A549 (cell line): ENCODE results near the gene BICC1. TPM values are rescaled to one million over a fixed set of nuclear protein-coding genes. Genes with fewer than 3 reads are reported as not detected.
A peak's percentile ranks its signal among the peaks of the same experiment; 100 is the strongest.

ENCODE experiments used
- ATAC-seq, 2 experiments: fragments of 200-7000 bp in 1 of 2; fragments of >200 bp in 1 of 2; cut with Nextera tagmentation in 1 of 2; cut with Tn5 transposase in 1 of 2; 3 replicates each; pipeline versions ENCODE4 v1.8.0 to v1.9.1; 2018 to 2020; ENCODE audit warnings: mild to moderate bottlenecking in 1 of 2, moderate library complexity in 1 of 2
- CTCF ChIA-PET: fragments of 300-600 bp; sonication (Branson Sonifier 250); formaldehyde crosslinking; extraction: SDS; loops from one replicate; lab custom pipeline; 2021; ENCODE audit warnings: antibody characterized with exemption, inconsistent platforms; lab: Yijun Ruan, JAX
- POLR2A ChIA-PET: fragments of 350-600 bp; formaldehyde crosslinking; extraction: SDS; loops from one replicate; lab custom pipeline; 2021; ENCODE audit warnings: antibody characterized with exemption, inconsistent platforms; lab: Yijun Ruan, JAX
- DNase-seq, 2 experiments: peaks; one replicate each; pipeline versions ENCODE4 v3.0.0 to v3.0.0-alpha.2; 2011 to 2016; ENCODE audit warnings: low read depth in 1 of 2, low spot score in 1 of 2
- FAIRE-seq: peaks from 2 replicates; lab custom pipeline; 2011; peaks lifted over from hg19 to GRCh38; lab: Jason Lieb, UNC
- H3K27ac ChIP-seq, 2 experiments: fragments of >200 bp; sonication (Bioruptor Twin); formaldehyde crosslinking; 3 replicates each; pipeline ENCODE4 v1.5.1; 2016 to 2017
- H3K4me1 ChIP-seq: fragments of >200 bp; sonication (Bioruptor Twin); formaldehyde crosslinking; 3 replicates; pipeline ENCODE4 v1.6.1; 2016
- H3K4me2 ChIP-seq: fragments of >200 bp; sonication (Bioruptor Twin); formaldehyde crosslinking; 3 replicates; pipeline ENCODE4 v1.6.1; 2016
- H3K4me3 ChIP-seq: fragments of >200 bp; sonication (Bioruptor Twin); formaldehyde crosslinking; 3 replicates; pipeline ENCODE4 v1.5.1; 2016
- H3K9me3 ChIP-seq: fragments of >200 bp; sonication (Bioruptor Twin); formaldehyde crosslinking; 3 replicates; pipeline ENCODE4 v1.6.1; 2016
- CEBPB ChIP-seq, 2 experiments: fragments of >200 bp in 1 of 2; sonication (Bioruptor Twin) in 1 of 2; formaldehyde crosslinking in 1 of 2; IDR thresholded peaks; 2 replicates each; pipeline ENCODE4 v1.6.1; 2012 to 2016
- CHD2 ChIP-seq: fragments of 150-350 bp; IDR thresholded peaks from 2 replicates; pipeline ENCODE4 v1.6.1; 2014; ENCODE audit warnings: low read length; ENCODE audit not compliant: partially characterized antibody
- EHMT2 ChIP-seq: fragments of 200-600 bp; sonication (generic); IDR thresholded peaks from 2 replicates; pipeline ENCODE4 v1.6.1; 2016; ENCODE audit warnings: antibody characterized with exemption, low read depth, mild to moderate bottlenecking, moderate library complexity
- FOXS1 ChIP-seq: fragments of 250-450 bp; sonication (Bioruptor Pico); IDR thresholded peaks from 2 replicates; pipeline ENCODE4 v1.5.0; 2020; ENCODE audit warnings: mild to moderate bottlenecking, moderate library complexity
- HOXA7 ChIP-seq: fragments of 250-450 bp; sonication (Bioruptor Pico); IDR thresholded peaks from 2 replicates; pipeline ENCODE4 v1.5.0; 2020; ENCODE audit warnings: mild to moderate bottlenecking, moderate library complexity
- HOXB13 ChIP-seq: fragments of 250-450 bp; sonication (Bioruptor Pico); IDR thresholded peaks from 2 replicates; pipeline ENCODE4 v1.5.0; 2020; ENCODE audit warnings: low read depth, mild to moderate bottlenecking, moderate library complexity
- JUN ChIP-seq, 2 experiments: fragments of >200 bp; sonication (Bioruptor Twin); formaldehyde crosslinking; IDR thresholded peaks; 2 replicates in 1 of 2; 3 replicates in 1 of 2; pipeline ENCODE4 v1.6.1; 2016 to 2017
- JUNB ChIP-seq: fragments of >200 bp; sonication (Bioruptor Twin); formaldehyde crosslinking; IDR thresholded peaks from 2 replicates; pipeline ENCODE4 v1.6.1; 2016
- MAZ ChIP-seq: fragments of 150-350 bp; IDR thresholded peaks from 2 replicates; pipeline ENCODE4 v1.6.1; 2014; ENCODE audit warnings: antibody characterized with exemption, low read depth, low read length, borderline replicate concordance
- MYC ChIP-seq: IDR thresholded peaks from 2 replicates; pipeline ENCODE4 v1.6.1; 2012; ENCODE audit warnings: mild to moderate bottlenecking, inconsistent platforms, low read length, improper control_type of control experiment, borderline replicate concordance
- NFE2L2 ChIP-seq: fragments of 150-350 bp; conservative IDR thresholded peaks from 2 replicates; pipeline ENCODE4 v1.6.1; 2014; ENCODE audit warnings: low read length
- NPAS2 ChIP-seq: fragments of 250-450 bp; sonication (Bioruptor Pico); IDR thresholded peaks from 2 replicates; pipeline ENCODE4 v1.8.0; 2022; ENCODE audit warnings: mild to moderate bottlenecking, moderate library complexity, borderline replicate concordance
- NR3C1 ChIP-seq: fragments of >200 bp; sonication (Bioruptor Twin); formaldehyde crosslinking; IDR thresholded peaks from 3 replicates; pipeline ENCODE4 v1.6.1; 2017
- PHF8 ChIP-seq: fragments of 200-600 bp; sonication (generic); IDR thresholded peaks from 2 replicates; pipeline ENCODE4 v1.6.1; 2016; ENCODE audit warnings: low read depth, mild to moderate bottlenecking, antibody characterized with exemption, moderate library complexity, borderline replicate concordance
- RAD21 ChIP-seq, 2 experiments: fragments of >200 bp in 1 of 2; sonication (Bioruptor Twin) in 1 of 2; formaldehyde crosslinking in 1 of 2; IDR thresholded peaks in 1 of 2; conservative IDR thresholded peaks in 1 of 2; 2 replicates in 1 of 2; 3 replicates in 1 of 2; pipeline ENCODE4 v1.6.1; 2012 to 2018; ENCODE audit warnings: inconsistent platforms in 1 of 2
- RARB ChIP-seq: fragments of 250-450 bp; sonication (Bioruptor Pico); IDR thresholded peaks from 2 replicates; pipeline ENCODE4 v1.8.0; 2021; ENCODE audit warnings: mild to moderate bottlenecking, moderate library complexity
- RNF2 ChIP-seq: fragments of 200-600 bp; sonication (generic); IDR thresholded peaks from 2 replicates; pipeline ENCODE4 v1.6.1; 2016; ENCODE audit warnings: low read depth, mild to moderate bottlenecking, antibody characterized with exemption, moderate library complexity, borderline replicate concordance
- TFCP2L1 ChIP-seq: fragments of 250-450 bp; sonication (Bioruptor Pico); IDR thresholded peaks from 2 replicates; pipeline ENCODE4 v1.5.0; 2021; ENCODE audit warnings: mild to moderate bottlenecking
- ZFP36 ChIP-seq: fragments of 450-650 bp; IDR thresholded peaks from 2 replicates; pipeline ENCODE4 v1.6.1; 2014; ENCODE audit warnings: borderline replicate concordance; ENCODE audit not compliant: partially characterized antibody
- ZNF302 ChIP-seq: fragments of 250-450 bp; sonication (Bioruptor Pico); IDR thresholded peaks from 2 replicates; pipeline ENCODE4 v1.9.0; 2021; ENCODE audit warnings: inconsistent platforms, mild to moderate bottlenecking, moderate library complexity
- WGBS: methylation state at CpG from one replicate; pipeline ENCODE4 v1.1.6; 2017; ENCODE audit errors: missing lambda C conversion rate; 5-methylcytosine and 5-hydroxymethylcytosine counted together
- polyA plus RNA-seq, 4 experiments: library from polyadenylated mRNA; depleted of rRNA in 3 of 4; stranded (reverse); fragments of >200 nt; fragmentation: RNase III in 1 of 4; extraction: RNeasy Plus Mini Kit Qiagen cat#74134 plus additional on column Dnase treatment in 1 of 4; gene quantifications; 2 replicates in 3 of 4; 3 replicates in 1 of 4; pipeline ENCODE4 v1.2.3, GENCODE V29; 2011 to 2017
- TF ChIP-seq, protein P1 (sequence below): IDR thresholded peaks from 2 replicates; pipeline ENCODE4 v1.6.1; 2012
- TF ChIP-seq, protein P2 (sequence below): fragments of 150-350 bp; IDR thresholded peaks from 2 replicates; pipeline ENCODE4 v1.6.1; 2014; ENCODE audit warnings: low read depth, mild to moderate bottlenecking, low read length

Gene BICC1
- polyA plus RNA-seq, 2 of the 4 experiments (the other 2 are of a cell fraction), result 36.9 to 56.8 TPM

- Histone ChIP-seq H3K4me1 (peaks cover 89% of the 10 kb centered on the region), H3K4me2 (no peak overlapping the region), H3K27ac (peak overlapping the region in 1 of 2 experiments; percentile 12; a peak in 1 of 6 replicates), H3K9me3 (peaks cover 7% of the 10 kb centered on the region; the same call in 1 of the 3 replicates), H3K4me3 (no peak overlapping the region)
- ChIA-PET CTCF (interaction anchor here (1.2 kb wide), 1 partner anchor 29 kb away, joined by 3 read pairs; no protein-coding TSS in a partner anchor), POLR2A (no interaction called here)
- ATAC-seq (no peak), DNase-seq (no peak), FAIRE-seq (no peak)
- 91% methylated on average over 8 of the region's 8 CpGs for WGBS
- no peak for TF ChIP-seq PHF8
- no peak for TF ChIP-seq ZFP36
- TF ChIP-seq RARB (CRISPR knock-in tag), result no peak
- TF ChIP-seq, protein P1, sequence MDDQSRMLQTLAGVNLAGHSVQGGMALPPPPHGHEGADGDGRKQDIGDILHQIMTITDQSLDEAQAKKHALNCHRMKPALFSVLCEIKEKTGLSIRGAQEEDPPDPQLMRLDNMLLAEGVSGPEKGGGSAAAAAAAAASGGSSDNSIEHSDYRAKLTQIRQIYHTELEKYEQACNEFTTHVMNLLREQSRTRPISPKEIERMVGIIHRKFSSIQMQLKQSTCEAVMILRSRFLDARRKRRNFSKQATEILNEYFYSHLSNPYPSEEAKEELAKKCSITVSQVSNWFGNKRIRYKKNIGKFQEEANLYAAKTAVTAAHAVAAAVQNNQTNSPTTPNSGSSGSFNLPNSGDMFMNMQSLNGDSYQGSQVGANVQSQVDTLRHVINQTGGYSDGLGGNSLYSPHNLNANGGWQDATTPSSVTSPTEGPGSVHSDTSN, result no peak
- TF ChIP-seq NR3C1, result no peak
- no peak for TF ChIP-seq EHMT2
- TF ChIP-seq CHD2, result no peak
- no peak for TF ChIP-seq FOXS1 (CRISPR knock-in tag)
- TF ChIP-seq, protein P2, sequence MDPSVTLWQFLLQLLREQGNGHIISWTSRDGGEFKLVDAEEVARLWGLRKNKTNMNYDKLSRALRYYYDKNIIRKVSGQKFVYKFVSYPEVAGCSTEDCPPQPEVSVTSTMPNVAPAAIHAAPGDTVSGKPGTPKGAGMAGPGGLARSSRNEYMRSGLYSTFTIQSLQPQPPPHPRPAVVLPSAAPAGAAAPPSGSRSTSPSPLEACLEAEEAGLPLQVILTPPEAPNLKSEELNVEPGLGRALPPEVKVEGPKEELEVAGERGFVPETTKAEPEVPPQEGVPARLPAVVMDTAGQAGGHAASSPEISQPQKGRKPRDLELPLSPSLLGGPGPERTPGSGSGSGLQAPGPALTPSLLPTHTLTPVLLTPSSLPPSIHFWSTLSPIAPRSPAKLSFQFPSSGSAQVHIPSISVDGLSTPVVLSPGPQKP, result no peak
- no peak for TF ChIP-seq MAZ
- no peak for TF ChIP-seq ZNF302 (CRISPR knock-in tag)
- TF ChIP-seq HOXB13 (CRISPR knock-in tag), result no peak
- TF ChIP-seq TFCP2L1 (CRISPR knock-in tag), result no peak
Measured at GRCh38 chr10:58578366-58578765, 65.7 kb downstream of the BICC1 start.

- DNase-seq, result no peak
- Histone ChIP-seq H3K4me2 (peak overlapping the region; percentile 10; the same call in 1 of the 3 replicates), H3K27ac (peak overlapping the region in 1 of 2 experiments; percentile 12; a peak in 2 of 6 replicates)
- no peak for FAIRE-seq
- ChIA-PET CTCF (interaction anchor here (0.9 kb wide), 1 partner anchor 66 kb away, joined by 3 read pairs; no protein-coding TSS in a partner anchor), POLR2A (interaction anchor here (1.2 kb wide), 1 partner anchor 24 kb away, joined by 3 read pairs; no protein-coding TSS in a partner anchor)
- ATAC-seq, result no peak; a peak in 1 of 6 replicates
- TF ChIP-seq EHMT2, result no peak
- TF ChIP-seq, protein P2, result no peak
- TF ChIP-seq, protein P1, result no peak
- TF ChIP-seq RNF2, result no peak
- no peak for TF ChIP-seq NFE2L2
- TF ChIP-seq JUN (IDR thresholded peaks at IDR 0.05), result no peak
- no peak for TF ChIP-seq CEBPB (IDR thresholded peaks at IDR 0.05)
- no peak for TF ChIP-seq MYC
- no peak for TF ChIP-seq RAD21 (conservative IDR thresholded peaks at IDR 0.05 in 1 of 2, IDR thresholded peaks at IDR 0.05 in 1 of 2)
- TF ChIP-seq HOXA7, result no peak
- no peak for TF ChIP-seq JUNB
- TF ChIP-seq NPAS2 (CRISPR knock-in tag), result no peak
- TF ChIP-seq, all 56 proteins: peak for 0
- H3K4me3 ChIP-seq, result no peak overlapping the region
- WGBS, result 92% methylated on average over 11 of the region's 11 CpGs
- H3K9me3 ChIP-seq, result peaks cover 7% of the 10 kb centered on the region; the same call in 1 of the 3 replicates
- H3K4me1 ChIP-seq, result peaks cover 82% of the 10 kb centered on the region
Measured at GRCh38 chr10:58579011-58579655, 66.5 kb downstream of the BICC1 start.
